Kidney epithelial cell (primary cell): ENCODE results near the gene L3MBTL2. TPM values are rescaled to one million over a fixed set of nuclear protein-coding genes. Genes with fewer than 3 reads are reported as not detected.

ENCODE experiments used
- DNase-seq: peaks from one replicate; pipeline ENCODE4 v3.0.0-alpha.2; 2010; ENCODE audit warnings: low read depth
- H3K27me3 ChIP-seq: 2 replicates; pipeline ENCODE4 v1.6.0; 2011; ENCODE audit warnings: low read length; ENCODE audit not compliant: control insufficient read depth, insufficient read depth
- H3K36me3 ChIP-seq: 2 replicates; pipeline ENCODE4 v1.5.1; 2011; ENCODE audit warnings: low read length; ENCODE audit not compliant: control insufficient read depth, insufficient read depth
- H3K4me3 ChIP-seq: 2 replicates; pipeline ENCODE4 v1.5.1; 2011; ENCODE audit warnings: low read depth, mild to moderate bottlenecking, control low read depth, low read length
- CTCF ChIP-seq: IDR thresholded peaks from 2 replicates; pipeline ENCODE4 v1.5.1; 2011; ENCODE audit warnings: mild to moderate bottlenecking, moderate library complexity, low read length, control low read depth, inconsistent platforms; ENCODE audit not compliant: insufficient read depth, poor library complexity, severe bottlenecking
- total RNA-seq: library from RNA; depleted of rRNA; stranded (reverse); fragments of >200 nt; gene quantifications from 2 replicates; pipeline ENCODE4 v1.2.3, GENCODE V29; 2015

Gene L3MBTL2
- total RNA-seq, 1 donor from 2014 or later, result 28.5 TPM

GRCh38 chr22:41216984-41217383, 11.9 kb downstream of the L3MBTL2 start:
- no peak for TF ChIP-seq CTCF
- H3K4me3 ChIP-seq, result no peak overlapping the region
- no peaks in the 10 kb centered on the region for H3K27me3 ChIP-seq
- no peak for DNase-seq
- no peaks in the 10 kb centered on the region for H3K36me3 ChIP-seq

- no peak overlapping the region for H3K4me3 ChIP-seq
- TF ChIP-seq CTCF, result no peak
Observed at GRCh38 chr22:41217553-41218157, 12.5 kb downstream of the L3MBTL2 start.

GRCh38 chr22:41222846-41223507, 17.9 kb downstream of the L3MBTL2 start:
- no peak for DNase-seq
- Histone ChIP-seq H3K27me3 (no peaks in the 10 kb centered on the region), H3K36me3 (peaks cover 1% of the 10 kb centered on the region), H3K4me3 (no peak overlapping the region)
- no peak for TF ChIP-seq CTCF

More at GRCh38 chr22:41217553-41218157, 12.5 kb downstream of the L3MBTL2 start:
- Histone ChIP-seq H3K27me3 (no peaks in the 10 kb centered on the region), H3K36me3 (no peaks in the 10 kb centered on the region)
- DNase-seq, result no peak

GRCh38 chr22:41223535-41223934, 18.4 kb downstream of the L3MBTL2 start:
- TF ChIP-seq CTCF, result no peak
- Histone ChIP-seq H3K36me3 (peaks cover 1% of the 10 kb centered on the region), H3K4me3 (no peak overlapping the region), H3K27me3 (no peaks in the 10 kb centered on the region)
- DNase-seq, result no peak

- TF ChIP-seq CTCF, result no peak
- Histone ChIP-seq H3K4me3 (no peak overlapping the region), H3K36me3 (peaks cover 1% of the 10 kb centered on the region), H3K27me3 (no peaks in the 10 kb centered on the region)
- no peak for DNase-seq
Observed at GRCh38 chr22:41226723-41227655, 21.9 kb downstream of the L3MBTL2 start.
